Activated CD8-positive, alpha-beta memory T cell treated with anti-CD3 and anti-CD28 coated beads, Interleukin-2, amount 10 ng/mL, durations not matched to agents 7 days and 5 days (primary cell): ENCODE data around the gene SLC6A8. TPM values are rescaled to one million over a fixed set of nuclear protein-coding genes. Genes with fewer than 3 reads are reported as not detected.
"Not testable (repeated sequence)": the region's sequence is repeated elsewhere in the genome, so short reads cannot be mapped to it uniquely, and the experiment has no call there.

ENCODE experiments used
- ATAC-seq: fragments of 150-1000 bp; cut with Tn5 transposase; one replicate; pipeline ENCODE4 v1.10.0; 2021; ENCODE audit warnings: moderate library complexity
- CTCF ChIA-PET: fragments of 350-600 bp; sonication (Branson Sonifier 250); formaldehyde crosslinking; loops from one replicate; lab custom pipeline; 2021; ENCODE audit warnings: antibody characterized with exemption; lab: Charles Lee
- DNase-seq: peaks from one replicate; pipeline ENCODE4 v3.0.0-alpha.2; 2020
- H3K27ac Mint-ChIP-seq: one replicate; pipeline ENCODE4 v1.8.0; 2021; ENCODE audit warnings: mild to moderate bottlenecking, mixed read lengths
- H3K27me3 Mint-ChIP-seq: one replicate; pipeline ENCODE4 v1.8.0; 2021; ENCODE audit warnings: mixed read lengths
- H3K36me3 Mint-ChIP-seq: one replicate; pipeline ENCODE4 v1.8.0; 2021; ENCODE audit warnings: mild to moderate bottlenecking, mixed read lengths
- H3K4me1 Mint-ChIP-seq: one replicate; pipeline ENCODE4 v1.8.0; 2021; ENCODE audit warnings: mixed read lengths
- H3K4me3 Mint-ChIP-seq: one replicate; pipeline ENCODE4 v1.8.0; 2021; ENCODE audit warnings: mild to moderate bottlenecking, moderate library complexity, mixed read lengths
- H3K9me3 Mint-ChIP-seq: one replicate; pipeline ENCODE4 v1.8.0; 2022; ENCODE audit warnings: low read depth, mixed read lengths
- total RNA-seq, 2 experiments: library from RNA; stranded (reverse); gene quantifications; one replicate each; pipeline ENCODE4 v1.2.3, GENCODE V29; 2021

The SLC6A8 gene
- total RNA-seq, 2 experiments from 2014 or later = 0.93 to 1.1 TPM

DNA sequence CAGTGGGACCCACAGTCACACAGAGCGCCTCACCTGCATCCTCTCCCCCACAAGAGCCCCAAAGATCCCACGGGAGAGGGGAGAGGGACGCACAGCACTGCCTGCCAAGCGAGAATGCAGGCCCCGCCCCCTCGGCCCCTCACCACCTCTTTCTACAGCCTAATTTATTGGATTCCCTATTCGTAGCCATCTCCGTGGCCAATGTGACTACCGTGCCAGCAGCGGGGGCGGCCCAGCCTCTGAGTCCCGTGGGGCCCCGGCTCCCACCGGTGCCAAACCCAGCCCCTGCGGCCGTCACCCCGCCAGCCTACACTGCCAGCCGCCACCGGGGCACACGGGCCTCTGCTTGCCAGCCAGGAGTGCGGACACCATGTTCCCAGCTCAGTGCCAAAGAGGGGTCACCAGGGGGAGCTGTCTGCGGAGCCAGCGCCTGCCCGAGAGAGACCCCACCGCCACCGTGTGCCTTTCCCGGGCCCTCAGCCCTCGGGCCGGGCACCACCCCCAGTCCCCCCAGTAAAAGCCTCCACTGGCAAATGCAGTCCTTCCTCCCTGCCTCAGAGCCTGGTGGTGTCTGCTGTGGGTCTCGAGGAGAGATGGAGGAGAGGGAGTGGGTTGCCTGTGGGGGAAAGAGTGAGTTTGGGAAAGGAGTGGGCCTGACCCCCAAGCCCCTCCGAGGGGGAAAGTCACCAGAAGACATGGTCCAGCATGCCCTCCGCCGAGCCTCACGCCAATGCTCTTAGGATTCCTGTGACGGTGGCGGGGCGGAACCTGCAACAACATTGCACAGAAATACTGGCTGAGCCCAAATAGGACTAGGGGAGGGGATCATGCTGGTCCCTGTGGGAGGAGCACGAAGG, 56.7 kb downstream of the SLC6A8 start:
- CTCF ChIA-PET = no interaction called here
- no peak overlapping the region for H3K4me3 Mint-ChIP-seq

DNA sequence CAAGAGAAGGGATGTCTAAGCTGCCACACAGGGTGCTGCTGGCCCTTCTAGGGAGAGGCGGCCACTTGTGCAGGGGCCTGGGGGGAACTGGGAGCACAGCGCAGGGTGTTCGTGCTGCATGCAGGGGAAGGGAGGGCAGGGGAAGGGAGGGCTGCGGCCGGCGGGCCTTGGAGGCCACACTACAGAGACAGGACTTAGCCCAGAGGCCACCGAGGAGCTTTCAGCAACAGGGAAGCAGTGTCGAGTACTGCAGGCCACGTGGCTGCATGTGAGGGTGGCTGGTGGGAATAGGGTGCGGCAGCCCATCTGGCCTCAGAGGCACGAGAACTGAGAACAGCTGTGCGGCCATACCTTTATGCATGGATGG, 57.3 kb downstream of the SLC6A8 start:
- DNase-seq, ATAC-seq, H3K9me3 Mint-ChIP-seq, H3K4me3 Mint-ChIP-seq, CTCF ChIA-PET, H3K27ac Mint-ChIP-seq, H3K36me3 Mint-ChIP-seq: not testable (repeated sequence)
- Mint-ChIP-seq H3K27me3 (peaks cover 15% of the 10 kb centered on the region), H3K4me1 (peaks cover 11% of the 10 kb centered on the region)

More for the DNA sequence above, 56.7 kb downstream of the SLC6A8 start:
- Mint-ChIP-seq H3K4me1 (peaks cover 17% of the 10 kb centered on the region), H3K9me3 (no peaks in the 10 kb centered on the region), H3K27ac (no peak overlapping the region), H3K27me3 (peaks cover 11% of the 10 kb centered on the region), H3K36me3 (no peaks in the 10 kb centered on the region)
- DNase-seq (no peak), ATAC-seq (no peak)

Other genes starting within 250 kb of the SLC6A8 start
- gene TREX2, start 241.9 kb upstream of the SLC6A8 start, total RNA-seq = 1 to 10 TPM; 1.8 to 2.0 TPM
- 10 to 100 TPM; 54.4 to 56.3 TPM for gene HAUS7, start 217.3 kb upstream of the SLC6A8 start, total RNA-seq
- not detected for gene BGN, start 192.9 kb upstream of the SLC6A8 start, total RNA-seq
- not detected for gene ATP2B3, start 170.3 kb upstream of the SLC6A8 start, total RNA-seq
- 10 to 100 TPM; 17.5 to 24.7 TPM for gene CCNQ, start 88.8 kb upstream of the SLC6A8 start, total RNA-seq
- under 1 TPM in 1 of 2 experiments, not detected in 1; 0.09 TPM for gene DUSP9, start 40.7 kb upstream of the SLC6A8 start, total RNA-seq
- not detected for gene PNCK, start 14.1 kb upstream of the SLC6A8 start, total RNA-seq
- 100 to 1,000 TPM; 137 to 148 TPM for gene BCAP31, start 36.5 kb downstream of the SLC6A8 start, total RNA-seq
- gene ABCD1, start 36.9 kb downstream of the SLC6A8 start, total RNA-seq = 10 to 100 TPM; 10.7 to 18.3 TPM
- gene PLXNB3, start 76.3 kb downstream of the SLC6A8 start, total RNA-seq = under 1 TPM; 0.42 to 0.50 TPM
- gene SRPK3, start 93.1 kb downstream of the SLC6A8 start, total RNA-seq = not detected
- 10 to 100 TPM; 69.4 to 72.0 TPM for gene IDH3G, start 106.4 kb downstream of the SLC6A8 start, total RNA-seq
- gene SSR4, start 106.7 kb downstream of the SLC6A8 start, total RNA-seq = 100 to 1,000 TPM; 190 to 191 TPM
- gene PDZD4, start 142.6 kb downstream of the SLC6A8 start, total RNA-seq = under 1 TPM; 0.07 to 0.12 TPM
- 1 to 10 TPM; 3.6 to 4.9 TPM for gene L1CAM, start 198.2 kb downstream of the SLC6A8 start, total RNA-seq
- not detected for gene AVPR2, start 216.7 kb downstream of the SLC6A8 start, total RNA-seq
- gene ARHGAP4, start 238.3 kb downstream of the SLC6A8 start, total RNA-seq = 100 to 1,000 TPM; 188 to 300 TPM
- 100 to 1,000 TPM in 1 of 2 experiments, 10 to 100 TPM in 1; 92.8 to 115 TPM for gene NAA10, start 247.1 kb downstream of the SLC6A8 start, total RNA-seq